Mammary epithelial cell (primary cell): ENCODE results near the gene CDADC1.

Experiments
- EZH2 ChIP-seq: IDR thresholded peaks from 2 replicates; pipeline ENCODE4 v1.6.1; 2012; ENCODE audit warnings: low read length, inconsistent platforms, borderline replicate concordance
- TF ChIP-seq, protein P1 (sequence below), 2 donors: IDR thresholded peaks in 1 of 2; conservative IDR thresholded peaks in 1 of 2; 2 replicates each; pipeline ENCODE4 v1.5.1; 2011 to 2012; ENCODE audit warnings: inconsistent platforms in 2 of 2, low read length in 2 of 2, mild to moderate bottlenecking in 2 of 2, control low read depth in 1 of 2, low read depth in 1 of 2; ENCODE audit not compliant: insufficient read depth in 1 of 2; ENCODE audit errors: extremely low read depth in 1 of 2

DNA sequence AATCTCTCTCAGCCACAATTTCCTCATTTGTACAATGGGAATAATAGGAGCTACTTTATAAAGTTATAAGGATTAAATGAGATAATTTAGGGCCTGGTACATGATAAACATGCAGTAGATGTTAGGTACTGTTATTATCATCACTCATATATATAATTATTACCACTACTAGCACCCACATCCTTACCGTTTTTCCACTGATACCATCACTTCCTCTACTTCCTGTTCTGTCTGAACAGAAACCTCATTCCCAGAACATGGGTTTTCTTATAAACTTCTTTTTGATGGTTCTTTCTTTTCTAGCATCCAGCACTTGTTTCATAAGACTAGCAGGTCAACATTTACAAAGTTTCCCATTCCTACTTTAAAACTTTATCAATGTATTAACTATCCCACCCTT, 6.3 kb downstream of the CDADC1 start:
- TF ChIP-seq, protein P1, sequence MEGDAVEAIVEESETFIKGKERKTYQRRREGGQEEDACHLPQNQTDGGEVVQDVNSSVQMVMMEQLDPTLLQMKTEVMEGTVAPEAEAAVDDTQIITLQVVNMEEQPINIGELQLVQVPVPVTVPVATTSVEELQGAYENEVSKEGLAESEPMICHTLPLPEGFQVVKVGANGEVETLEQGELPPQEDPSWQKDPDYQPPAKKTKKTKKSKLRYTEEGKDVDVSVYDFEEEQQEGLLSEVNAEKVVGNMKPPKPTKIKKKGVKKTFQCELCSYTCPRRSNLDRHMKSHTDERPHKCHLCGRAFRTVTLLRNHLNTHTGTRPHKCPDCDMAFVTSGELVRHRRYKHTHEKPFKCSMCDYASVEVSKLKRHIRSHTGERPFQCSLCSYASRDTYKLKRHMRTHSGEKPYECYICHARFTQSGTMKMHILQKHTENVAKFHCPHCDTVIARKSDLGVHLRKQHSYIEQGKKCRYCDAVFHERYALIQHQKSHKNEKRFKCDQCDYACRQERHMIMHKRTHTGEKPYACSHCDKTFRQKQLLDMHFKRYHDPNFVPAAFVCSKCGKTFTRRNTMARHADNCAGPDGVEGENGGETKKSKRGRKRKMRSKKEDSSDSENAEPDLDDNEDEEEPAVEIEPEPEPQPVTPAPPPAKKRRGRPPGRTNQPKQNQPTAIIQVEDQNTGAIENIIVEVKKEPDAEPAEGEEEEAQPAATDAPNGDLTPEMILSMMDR (conservative IDR thresholded peaks at IDR 0.05 in 1 of 2, IDR thresholded peaks at IDR 0.05 in 1 of 2; ENCODE audit: extremely low read depth in 1 of 2, insufficient read depth in 1 of 2, low read depth in 1 of 2, low read length in 2 of 2), result no peak
- no peak for TF ChIP-seq EZH2
